Peyer's patch (tissue), 4 donors: Measurements from ENCODE around the gene NUDT22.
A peak's percentile ranks its signal among the peaks of the same experiment; 100 is the strongest.

Experiments
- CTCF ChIP-seq, 6 experiments: fragments of 450-650 bp in 4 of 6; fragments of 200-600 bp in 2 of 6; sonication (generic) in 1 of 6; IDR thresholded peaks; one replicate each; pipeline ENCODE4 v1.5.1; 2017 to 2019; ENCODE audit warnings: antibody characterized with exemption in 6 of 6, mild to moderate bottlenecking in 3 of 6, moderate library complexity in 1 of 6
- POLR2A ChIP-seq, 2 donors: fragments of 450-650 bp; IDR thresholded peaks; one replicate each; pipeline ENCODE4 v1.5.1; 2017; ENCODE audit warnings: antibody characterized with exemption in 2 of 2, mild to moderate bottlenecking in 2 of 2, moderate library complexity in 2 of 2

DNA sequence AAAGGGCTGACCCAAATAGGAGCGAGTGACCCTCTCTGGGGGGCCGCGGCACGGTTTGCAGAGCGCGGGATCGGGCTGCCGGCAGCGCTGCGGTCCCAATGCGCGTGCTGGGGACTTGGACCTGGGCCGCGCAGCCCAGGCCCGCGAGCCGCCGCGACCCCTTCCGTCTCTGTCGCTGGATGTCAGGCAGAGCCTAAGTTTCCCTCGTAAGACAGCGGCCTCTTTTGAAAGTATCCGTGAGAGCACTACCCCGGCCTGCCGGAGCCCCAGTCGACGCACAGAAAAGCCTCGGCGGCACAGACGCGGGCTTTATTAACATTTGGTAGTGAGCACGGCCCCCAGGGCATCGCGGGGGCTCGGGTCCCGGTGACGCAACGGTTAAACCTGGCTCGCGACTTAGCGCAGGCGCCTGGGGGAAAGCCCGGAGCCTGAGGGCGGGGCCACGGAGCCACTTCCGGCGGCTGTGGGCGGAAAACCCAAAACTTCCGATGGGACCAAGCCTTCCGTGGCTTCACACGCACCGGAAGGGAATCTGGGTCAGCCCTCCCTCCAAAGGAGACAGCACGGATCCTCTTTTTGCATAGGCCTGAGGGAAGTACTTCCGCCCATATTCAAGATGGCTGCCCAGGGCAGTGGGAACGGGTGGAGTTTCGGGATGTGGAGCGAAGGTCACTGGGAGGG, 43.6 kb downstream of the NUDT22 start:
- TF ChIP-seq POLR2A (IDR thresholded peaks at IDR 0.05) = no peak
- peak in 3 of 6 experiments; percentile 25 to 26 (median 25) for TF ChIP-seq CTCF (IDR thresholded peaks at IDR 0.05)
